GM21381 (cell line): ENCODE results near the gene REEP1.
A peak's percentile ranks its signal among the peaks of the same experiment; 100 is the strongest.
"Not testable (repeated sequence)": the region's sequence is repeated elsewhere in the genome, so short reads cannot be mapped to it uniquely, and the experiment has no call there.

Source experiments
- ATAC-seq: cut with Tn5 transposase; IDR thresholded peaks from one replicate; pipeline ENCODE4 v1.9.1; 2021; ENCODE audit warnings: mild to moderate bottlenecking, moderate library complexity; ENCODE audit not compliant: unreplicated experiment

REEP1 gene

DNA sequence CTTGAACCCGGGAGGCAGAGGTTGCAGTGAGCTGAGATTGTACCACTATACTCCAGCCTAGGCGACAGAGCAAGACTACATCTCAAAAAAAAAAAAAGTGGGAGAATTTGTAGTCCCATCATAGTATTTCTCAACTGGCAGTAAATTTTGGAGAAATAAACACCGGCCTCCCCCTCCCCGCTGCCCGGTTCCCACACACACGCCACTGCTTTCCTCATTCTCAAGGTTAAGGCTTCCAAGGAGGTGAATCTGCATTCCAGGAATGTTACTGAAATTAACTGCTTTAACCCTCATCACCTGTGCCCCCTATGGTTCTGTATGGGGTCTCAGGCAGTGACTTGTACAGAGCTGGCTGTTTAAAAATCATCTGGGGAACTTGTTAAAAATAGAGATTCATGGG is 88.2 kb downstream of the REEP1 start:
- ATAC-seq: no peak

DNA sequence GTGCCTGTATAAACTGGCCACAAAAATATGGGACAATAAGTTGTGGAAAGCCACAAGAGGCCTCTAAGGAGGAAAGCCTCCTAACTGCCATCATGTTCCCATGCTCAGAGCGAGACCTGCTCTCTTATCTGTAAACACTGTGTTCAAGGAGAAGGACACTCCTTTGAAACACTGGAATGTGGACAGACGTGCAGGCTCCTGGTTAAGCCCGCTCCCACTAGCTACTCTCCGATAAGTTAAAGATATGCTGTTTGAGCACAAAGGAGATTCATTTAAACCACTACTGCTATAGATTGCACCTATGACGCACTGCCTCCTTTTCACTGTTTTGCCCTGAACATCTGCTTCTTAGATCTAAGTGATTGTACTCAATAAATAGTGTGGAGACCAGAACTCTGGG is 92.2 kb downstream of the REEP1 start:
- ATAC-seq: not testable (repeated sequence)

DNA sequence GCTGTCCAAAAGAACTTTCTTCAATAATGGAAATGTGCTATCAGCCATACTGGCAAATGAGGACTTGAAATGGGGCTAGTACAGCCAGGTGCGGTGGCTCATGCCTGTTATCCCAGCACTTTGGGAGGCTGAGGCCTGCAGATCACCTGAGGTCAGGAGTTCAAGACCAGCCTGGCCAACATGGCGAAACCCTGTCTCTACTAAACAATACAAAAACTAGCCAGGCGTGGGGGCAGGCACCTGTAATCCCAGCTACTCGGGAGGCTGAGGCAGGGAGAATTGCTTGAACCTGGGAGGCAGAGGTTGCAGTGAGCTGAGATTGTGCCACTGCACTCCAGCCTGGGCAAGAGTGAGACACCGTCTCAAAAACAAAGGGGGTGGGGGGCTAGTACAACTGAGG is 92.6 kb downstream of the REEP1 start:
- ATAC-seq: not testable (repeated sequence)

DNA sequence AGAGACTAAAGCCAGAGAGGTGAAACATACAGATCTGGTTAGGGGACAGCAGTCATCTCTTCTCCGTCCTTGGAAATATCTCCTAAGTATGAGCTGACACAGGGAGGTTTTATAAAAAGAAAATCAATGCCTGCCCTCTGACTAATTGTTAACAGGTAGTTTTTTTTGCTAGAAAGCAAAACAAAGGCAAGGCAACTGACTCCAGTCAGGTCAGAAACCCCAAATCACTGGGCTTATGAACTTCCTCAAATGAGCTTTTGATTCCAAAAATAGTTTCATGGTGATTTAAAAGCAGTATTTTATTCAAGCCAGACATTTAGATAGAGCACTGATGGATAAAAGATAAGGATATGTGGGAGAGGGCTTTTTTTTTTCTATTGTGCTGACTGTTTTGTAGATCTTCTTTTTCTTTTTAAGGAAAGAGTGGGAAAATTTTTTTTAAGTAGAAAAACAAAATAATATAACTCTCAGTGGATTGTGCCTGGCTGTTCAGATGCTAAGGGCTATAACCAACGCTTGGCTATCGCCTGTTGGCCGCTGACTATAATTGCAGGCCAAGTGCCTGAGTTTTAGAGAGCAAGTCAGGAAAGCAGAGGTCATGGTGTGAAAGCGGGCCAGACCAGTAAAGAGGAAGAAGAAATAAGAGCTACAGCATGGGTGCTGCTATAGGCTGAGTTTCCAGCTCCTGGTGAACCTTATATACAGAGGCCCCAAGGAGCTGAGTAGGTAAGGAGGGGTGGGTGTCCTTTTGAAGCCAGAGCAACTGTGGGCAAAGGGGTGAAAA is 93.3 kb downstream of the REEP1 start:
- no peak for ATAC-seq

DNA sequence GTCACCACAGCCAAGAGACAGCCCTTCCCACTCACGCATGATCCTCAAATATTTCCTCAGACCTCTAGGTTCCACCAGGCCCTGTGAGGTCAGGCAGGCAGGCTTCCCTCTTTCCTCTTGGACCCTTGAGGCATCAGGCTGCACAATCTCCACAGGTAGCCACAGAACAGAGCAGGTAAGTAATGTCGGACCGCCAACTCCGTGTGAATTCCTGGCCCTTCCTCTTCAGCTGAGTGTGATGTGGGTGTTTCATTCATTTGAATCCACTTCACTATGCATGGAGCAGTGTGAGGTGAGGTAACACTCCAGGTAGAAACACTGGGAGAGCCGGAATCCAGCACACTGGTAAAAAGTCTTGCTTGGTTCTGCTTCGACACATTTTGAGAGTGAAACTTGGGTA is 94.2 kb downstream of the REEP1 start:
- no peak for ATAC-seq

DNA sequence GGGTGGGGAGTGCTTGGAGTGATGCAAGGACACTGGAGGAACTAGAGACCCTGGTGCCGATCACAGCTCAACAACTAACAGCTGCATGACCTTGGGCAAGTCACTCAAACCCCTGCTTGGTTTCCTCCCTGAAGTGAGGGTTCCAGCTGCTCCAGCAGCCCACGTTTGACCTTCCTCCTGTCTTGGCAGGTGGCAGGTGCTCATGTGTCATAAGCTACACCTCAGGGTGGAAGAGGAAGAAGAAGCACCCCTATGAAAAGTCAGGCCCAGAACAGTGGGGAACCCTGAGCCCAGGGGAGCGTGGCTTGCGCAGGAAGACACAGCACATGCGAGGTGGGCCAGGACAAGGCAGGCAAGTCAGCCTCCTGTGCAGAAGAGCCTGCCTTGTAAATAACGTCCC is 95.8 kb downstream of the REEP1 start:
- no peak for ATAC-seq

DNA sequence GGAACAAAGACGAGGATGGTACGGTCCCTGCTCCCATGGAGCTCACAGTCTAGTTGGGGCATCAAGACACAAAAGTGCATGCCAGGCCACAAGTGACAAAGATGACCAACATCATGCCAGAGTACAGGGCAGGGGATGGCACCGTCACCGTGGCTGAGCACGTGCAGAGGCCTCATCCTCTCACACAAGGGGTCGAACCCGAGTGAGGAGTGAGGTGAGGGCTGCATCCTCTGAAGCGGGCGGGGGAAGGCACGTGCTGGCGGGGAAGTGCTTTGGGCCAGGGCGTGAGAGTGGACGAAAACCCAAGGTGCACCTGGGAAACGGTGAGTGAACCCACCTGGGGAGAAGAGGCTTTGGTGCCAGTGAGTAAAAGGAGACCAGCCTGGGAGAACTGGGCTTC is 97.2 kb downstream of the REEP1 start:
- ATAC-seq: no peak

DNA sequence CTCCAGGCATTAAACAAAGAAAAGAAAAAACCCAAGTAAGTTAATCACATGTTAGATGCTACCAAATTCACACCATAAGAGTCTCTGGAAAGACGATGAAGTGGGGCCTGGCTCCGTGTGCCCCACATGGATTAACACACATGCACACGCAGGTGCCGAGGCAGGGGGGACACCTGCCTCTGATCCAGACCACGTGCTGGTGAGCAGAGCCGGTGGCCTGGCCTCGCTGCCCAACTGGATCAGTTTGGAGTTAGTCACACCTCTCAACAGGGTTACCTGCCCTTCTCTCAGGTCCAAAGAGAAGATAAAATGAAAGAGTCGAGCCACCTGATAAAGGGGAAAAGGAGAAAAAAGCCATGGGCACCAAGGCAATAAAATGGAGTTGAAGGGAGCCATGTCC is 97.7 kb downstream of the REEP1 start:
- ATAC-seq: no peak

DNA sequence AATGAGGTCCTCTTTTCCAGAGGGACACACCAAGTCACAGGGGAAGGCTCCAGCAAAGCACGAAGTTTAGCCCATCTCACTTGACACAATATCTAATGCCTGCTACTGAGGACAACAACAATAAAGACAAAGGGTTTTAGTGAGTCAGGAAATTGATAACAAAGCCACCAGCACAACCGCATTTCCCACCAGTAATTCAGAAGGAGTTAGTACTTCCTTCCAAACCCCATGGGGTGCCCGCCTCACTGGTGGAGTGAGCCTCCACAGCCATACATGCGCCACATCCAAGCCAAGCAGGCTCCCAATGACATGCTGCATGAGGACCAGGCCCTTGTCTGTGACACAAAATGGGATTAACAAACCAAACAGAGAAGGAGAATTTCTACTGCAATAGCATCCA is 98.1 kb downstream of the REEP1 start:
- ATAC-seq: no peak

DNA sequence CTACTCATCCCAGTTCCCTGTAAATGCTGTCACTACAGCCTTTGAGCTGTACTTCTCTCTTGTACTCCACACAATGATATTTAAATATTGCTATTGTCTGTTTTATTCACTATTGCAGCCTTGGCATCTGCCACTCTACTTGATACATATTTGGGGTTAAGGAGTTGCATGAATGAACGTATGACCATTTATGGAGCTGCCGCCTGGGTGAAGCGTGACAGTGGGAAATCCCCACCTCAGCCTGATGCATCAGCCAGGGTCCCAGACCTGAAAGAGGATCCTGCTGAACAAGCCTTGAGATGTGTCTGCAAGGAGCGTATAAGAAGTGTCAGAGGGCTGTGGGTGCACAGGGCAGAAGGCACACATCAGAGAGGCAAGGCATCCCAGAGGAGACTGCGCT is 99.1 kb downstream of the REEP1 start:
- peak; percentile 88 for ATAC-seq

DNA sequence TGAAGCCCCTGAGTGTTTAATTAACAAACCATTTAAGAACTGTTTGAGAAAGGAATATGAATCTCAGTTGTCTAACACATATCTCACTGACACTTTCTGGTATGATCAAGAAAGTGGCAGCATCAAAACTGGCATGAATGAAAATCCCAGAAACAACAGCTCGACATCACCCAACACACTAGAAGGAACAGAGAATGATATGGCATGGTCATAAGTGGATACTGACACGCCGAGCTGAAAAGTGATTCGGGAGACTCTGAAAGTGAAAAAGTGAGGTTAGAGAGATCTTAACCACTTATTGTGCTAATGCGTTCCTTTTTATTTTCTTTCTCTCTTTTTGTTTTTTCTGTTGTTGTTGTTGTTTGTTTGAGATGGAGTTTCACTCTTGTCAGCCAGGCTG is 100.3 kb downstream of the REEP1 start:
- no peak for ATAC-seq

DNA sequence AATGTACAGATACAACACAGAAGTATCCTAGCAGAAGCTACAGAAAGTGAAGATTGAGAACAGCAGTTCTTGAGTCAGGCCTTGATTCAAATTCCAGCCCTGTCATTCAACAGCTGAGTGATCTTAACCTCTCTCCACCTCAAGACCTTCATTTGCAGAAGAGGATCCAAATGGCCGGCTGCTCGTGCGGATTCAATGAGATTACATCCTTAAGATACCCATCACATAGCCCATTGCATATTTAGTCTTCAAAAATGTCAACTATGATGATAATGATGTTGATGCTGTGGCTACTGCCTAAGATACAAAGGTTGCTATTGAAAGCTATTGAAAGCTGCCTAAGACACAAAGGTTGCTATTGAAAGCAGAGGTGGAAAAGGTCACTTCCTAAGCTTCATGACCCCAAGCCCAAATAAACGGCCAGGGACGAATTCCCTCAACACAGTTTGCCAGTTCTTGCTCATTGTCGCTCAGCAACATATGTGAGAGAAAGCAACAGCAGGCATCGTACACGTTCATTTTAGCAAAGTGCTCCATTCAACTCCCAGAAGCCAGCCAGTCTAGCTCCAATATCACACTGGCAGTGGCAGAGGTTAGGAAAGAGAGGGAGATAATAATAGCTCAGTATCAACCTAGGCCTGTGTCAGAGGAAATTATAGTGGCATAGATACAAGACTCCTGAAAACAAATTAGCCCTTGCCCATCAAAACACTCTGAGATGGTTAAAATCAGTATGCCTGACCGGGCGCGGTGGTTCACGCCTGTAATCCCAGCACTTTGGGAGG is 102.0 kb downstream of the REEP1 start:
- no peak for ATAC-seq

DNA sequence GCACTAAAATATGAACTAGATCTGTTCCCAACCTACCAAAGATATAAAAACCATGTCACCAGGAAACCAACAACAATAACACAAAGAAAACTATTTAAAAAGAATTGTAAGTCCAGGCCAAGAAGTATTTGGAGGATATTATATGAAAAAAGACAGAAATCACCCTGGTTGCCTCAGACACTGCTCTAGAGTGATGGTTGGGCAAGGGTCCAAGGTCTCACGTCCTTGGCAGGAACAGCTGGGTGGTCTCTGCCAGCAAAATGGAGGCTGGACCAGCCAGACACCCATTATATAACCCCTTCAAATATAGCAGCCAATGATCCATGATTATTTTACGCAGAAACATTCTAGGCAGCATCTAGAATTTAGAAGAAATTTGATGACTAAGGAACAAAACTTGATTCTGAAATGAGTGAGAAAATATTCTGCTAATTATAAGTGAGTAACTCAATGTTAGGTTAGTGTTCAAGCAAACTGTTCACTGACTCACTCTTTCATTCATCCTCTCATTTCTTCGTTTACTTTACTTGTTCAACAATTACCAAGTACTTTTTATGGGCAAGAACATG is 102.8 kb downstream of the REEP1 start:
- ATAC-seq: no peak

DNA sequence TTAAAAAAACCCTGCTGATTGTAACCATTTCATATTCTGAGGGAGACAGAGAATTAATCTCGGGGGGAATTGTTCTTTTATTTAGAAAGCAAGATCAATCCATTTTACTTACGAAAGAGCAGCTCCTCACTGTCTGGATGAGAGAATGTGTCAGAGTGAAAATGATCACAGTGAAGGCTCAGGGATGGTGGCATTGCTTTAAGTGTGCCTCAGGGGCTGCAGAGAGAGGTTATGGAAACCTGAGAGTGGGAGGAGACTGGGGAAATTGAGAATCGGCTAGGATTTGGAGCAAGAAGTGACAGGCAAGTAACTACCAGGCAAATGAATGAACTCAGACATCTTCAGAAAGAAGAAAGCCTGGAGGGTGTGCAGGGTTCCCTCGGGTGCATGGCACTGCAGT is 104.0 kb downstream of the REEP1 start:
- ATAC-seq: no peak

DNA sequence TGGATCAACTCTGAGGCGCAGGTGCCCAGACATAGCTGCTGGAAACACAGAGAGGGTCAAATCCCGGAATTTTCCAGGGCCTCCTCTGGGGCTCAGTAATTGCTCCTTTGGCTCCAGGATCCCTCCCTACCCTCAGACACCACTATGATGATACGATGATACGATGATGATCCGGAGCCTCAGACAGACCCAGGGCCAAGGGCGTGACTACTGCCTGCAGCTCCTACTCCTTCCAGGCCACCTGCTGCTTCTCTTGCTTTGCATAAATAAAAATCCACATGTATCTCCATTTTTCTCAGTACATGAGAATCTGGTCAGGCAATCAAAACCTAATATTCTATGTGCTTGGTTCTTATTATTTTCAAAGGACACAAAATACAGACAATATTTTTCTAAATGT is 104.5 kb downstream of the REEP1 start:
- ATAC-seq: no peak

DNA sequence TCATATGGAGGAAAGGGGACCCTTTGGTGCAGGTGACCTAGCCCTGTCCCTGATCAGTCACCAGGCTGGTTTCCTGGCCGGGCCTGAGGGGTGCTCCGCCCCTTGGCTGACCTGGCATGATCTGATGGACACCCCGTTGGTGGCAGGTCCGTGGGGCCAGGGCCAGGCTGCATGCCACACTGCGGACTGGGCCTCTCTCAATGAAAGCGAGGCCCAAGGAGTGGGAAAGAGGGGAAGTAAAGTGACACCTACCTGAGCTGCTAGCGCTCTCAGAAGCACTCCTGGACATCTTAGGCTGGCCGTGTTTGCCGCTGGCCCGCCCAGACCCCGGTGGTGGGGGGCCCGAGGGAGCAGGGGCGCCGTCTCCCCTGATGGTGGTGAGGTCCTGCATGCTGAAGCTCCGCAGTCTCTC is 105.0 kb downstream of the REEP1 start:
- ATAC-seq: no peak

DNA sequence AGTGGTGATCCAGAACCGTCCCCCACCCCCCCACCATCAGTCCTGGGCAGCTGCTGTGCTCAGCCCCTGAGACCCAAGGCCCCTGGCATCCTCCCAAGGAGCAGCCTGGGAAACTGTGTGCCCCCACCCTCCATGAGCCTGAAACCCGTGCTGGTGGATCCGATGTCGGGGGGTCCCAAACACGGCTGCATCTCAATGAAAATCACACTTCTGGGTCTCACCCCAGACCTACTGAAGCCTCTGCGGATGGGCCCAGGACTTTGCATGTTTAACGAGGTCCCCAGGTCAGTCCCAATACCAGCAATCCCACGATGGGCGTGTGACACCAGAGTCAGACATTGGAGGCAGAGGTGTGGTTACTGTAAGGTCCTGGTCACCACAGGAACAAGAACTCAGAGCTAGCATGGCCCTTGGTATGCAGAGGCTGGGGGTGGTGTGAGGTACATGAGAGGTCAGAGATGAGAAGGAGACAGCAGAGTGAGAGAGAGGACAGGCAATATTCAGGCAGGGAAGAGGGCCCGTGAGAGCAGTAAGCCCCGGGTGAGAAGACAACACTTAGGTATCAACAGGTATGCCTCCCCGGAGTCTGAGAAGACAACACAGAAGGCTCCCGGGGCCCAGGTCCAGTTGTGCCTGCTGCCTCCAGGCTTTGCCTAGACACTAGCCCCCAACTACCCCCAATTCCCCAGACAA is 105.6 kb downstream of the REEP1 start:
- no peak for ATAC-seq

DNA sequence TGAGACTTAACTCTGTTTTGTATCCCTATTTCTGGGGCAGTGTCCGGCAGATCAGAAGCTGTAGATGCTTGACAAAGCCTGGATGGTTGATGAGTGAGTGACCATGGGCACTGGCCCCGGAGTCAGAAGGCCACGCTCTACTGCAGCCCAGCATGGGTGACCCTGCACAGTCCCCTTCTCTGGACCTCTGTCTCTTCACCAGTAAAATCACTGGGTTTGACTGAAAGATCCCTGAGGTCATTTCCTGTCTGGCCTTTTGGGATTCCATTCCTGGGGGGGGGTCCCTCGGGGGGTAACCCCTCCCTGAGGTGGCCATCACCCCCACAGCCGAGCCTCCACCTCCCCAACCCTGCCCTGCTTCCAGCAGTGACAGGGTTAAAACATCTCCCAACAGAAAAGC is 106.5 kb downstream of the REEP1 start:
- ATAC-seq: no peak

DNA sequence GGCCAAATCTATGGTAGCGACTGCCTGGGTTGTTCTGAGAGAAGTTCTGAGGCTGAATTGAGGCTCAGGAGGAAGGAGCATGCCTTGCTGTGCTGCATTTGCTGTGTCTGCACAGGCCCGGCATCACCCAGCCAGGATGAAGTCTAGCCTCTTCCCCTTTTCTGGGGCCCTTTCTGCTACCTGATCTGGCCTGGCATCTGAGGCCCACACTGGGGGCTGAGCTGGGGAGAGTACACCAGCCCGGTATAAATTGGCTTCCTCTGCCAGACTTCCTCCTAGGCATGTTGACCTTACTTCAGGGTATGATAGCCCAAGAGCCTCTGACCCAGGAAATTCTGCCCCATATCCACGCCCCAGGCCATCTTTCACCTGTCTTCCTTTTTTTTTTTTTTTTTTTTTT is 108.2 kb downstream of the REEP1 start:
- ATAC-seq: no peak

DNA sequence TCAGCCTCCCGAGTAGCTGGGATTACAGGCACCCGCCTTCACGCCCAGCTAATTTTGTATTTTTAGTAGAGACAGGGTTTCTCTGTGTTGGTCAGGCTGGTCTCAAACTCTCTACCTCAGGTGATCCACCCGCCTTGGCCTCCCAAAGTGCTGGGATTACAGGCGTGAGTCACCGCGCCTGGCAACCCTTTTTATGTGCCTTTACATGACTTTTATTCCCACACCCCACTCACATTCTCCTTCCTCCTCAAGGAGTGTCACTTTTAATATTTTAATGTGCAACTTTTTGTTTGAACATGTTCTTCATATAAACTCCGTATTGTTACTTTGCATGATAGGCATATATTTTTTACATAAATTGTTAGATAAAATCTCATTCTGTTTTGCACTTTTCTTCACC is 108.9 kb downstream of the REEP1 start:
- not testable (repeated sequence) for ATAC-seq

DNA sequence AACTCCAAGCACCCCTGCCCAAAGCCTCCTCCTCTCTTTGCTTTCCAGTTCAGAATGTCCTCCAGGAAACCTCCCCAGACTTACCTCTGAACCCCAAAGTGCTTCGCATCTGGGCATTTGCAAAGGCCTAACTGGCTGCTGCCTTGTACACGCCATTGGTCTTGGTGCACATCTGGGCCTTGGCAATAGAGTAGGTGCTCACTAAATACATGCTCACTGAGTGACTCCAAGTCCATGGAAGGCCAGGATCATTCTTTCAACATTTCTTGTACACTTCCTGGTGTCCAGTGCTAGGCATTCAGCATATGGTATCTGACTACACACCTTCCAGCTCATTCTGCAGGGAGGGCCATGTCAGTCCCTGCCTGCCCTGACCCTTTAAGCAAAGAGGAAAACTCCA is 109.7 kb downstream of the REEP1 start:
- no peak for ATAC-seq
